Measurements from ENCODE around the gene ABCA9.

DNA sequence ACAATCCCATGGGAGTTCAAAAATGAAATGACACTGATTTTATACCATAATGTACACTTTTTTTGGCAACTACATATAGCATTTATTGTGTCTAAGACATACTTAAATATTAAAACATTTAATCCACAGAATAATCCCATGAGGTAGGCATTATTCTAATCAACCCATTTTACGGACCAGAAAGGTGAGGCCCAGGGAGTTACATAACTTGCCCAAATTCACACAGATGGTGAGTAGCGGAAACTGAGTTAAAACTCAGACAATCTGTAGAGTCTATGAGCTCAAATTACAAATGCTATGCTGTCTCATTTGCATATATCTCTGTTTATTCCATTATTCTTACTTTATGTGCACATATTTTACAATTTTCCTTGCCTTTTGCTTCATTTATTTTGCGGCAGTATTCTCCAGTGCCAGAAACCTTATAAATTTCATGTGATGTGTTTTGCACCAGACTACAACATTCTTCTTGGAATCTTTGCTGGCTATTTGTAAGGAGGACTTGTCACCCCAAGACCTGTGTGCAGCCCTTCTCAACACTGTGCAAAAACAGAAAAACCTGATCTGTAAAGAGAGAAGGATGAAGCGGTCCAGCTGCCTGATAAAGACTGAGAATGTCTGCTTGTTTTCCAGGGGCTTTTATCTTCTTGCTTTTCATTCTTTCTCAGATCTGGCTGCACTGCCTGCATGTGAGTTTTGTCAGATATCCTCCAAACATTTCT, 2.3 kb upstream of the ABCA9 start:
- no peak for TF ChIP-seq GATA3 (IDR thresholded peaks at IDR 0.05; ENCODE audit: low read depth, low read length)
- TF ChIP-seq GATA2 (IDR thresholded peaks at IDR 0.05; ENCODE audit: low read depth, low read length): no peak

Measured in SH-SY5Y (cell line).